Heart right ventricle (tissue), 16 donors: ENCODE data around the gene SAP30BP. TPM values are rescaled to one million over a fixed set of nuclear protein-coding genes. Genes with fewer than 3 reads are reported as not detected.

ENCODE experiments used
- ATAC-seq, 8 donors: fragments of 200-7000 bp; cut with Tn5 transposase; one replicate each; pipeline ENCODE4 v1.9.1; 2020; ENCODE audit warnings: mild to moderate bottlenecking in 8 of 8, moderate library complexity in 8 of 8, moderate number of reproducible peaks in 1 of 8
- DNase-seq, 2 donors: peaks; one replicate each; pipeline ENCODE4 v3.0.0-alpha.2; 2020
- H3K27ac ChIP-seq, 10 donors: fragments of 200-600 bp; sonication (generic) in 2 of 10; one replicate each; pipeline versions ENCODE4 v1.5.0 to v1.8.0; 2020 to 2022; ENCODE audit warnings: mild to moderate bottlenecking in 3 of 10
- H3K27me3 ChIP-seq, 7 donors: fragments of 200-600 bp; one replicate each; pipeline ENCODE4 v1.8.0; 2021 to 2022; ENCODE audit warnings: mild to moderate bottlenecking in 2 of 7
- H3K36me3 ChIP-seq, 9 donors: fragments of 200-600 bp; sonication (generic) in 1 of 9; one replicate each; pipeline versions ENCODE4 v1.5.0 to v1.8.0; 2020 to 2022; ENCODE audit warnings: mild to moderate bottlenecking in 2 of 9
- H3K4me1 ChIP-seq, 9 donors: fragments of 200-600 bp; sonication (generic) in 1 of 9; one replicate each; pipeline versions ENCODE4 v1.5.0 to v1.8.0; 2020 to 2022; ENCODE audit warnings: mild to moderate bottlenecking in 4 of 9
- H3K4me3 ChIP-seq, 10 donors: fragments of 200-600 bp; sonication (generic) in 2 of 10; one replicate each; pipeline versions ENCODE4 v1.5.0 to v1.8.0; 2020 to 2022; ENCODE audit warnings: mild to moderate bottlenecking in 7 of 10, moderate library complexity in 2 of 10
- H3K9me3 ChIP-seq, 11 donors: fragments of 200-600 bp in 10 of 11; sonication (generic) in 2 of 11; one replicate each; pipeline versions ENCODE4 v1.5.0 to v1.8.0; 2013 to 2022; ENCODE audit warnings: mild to moderate bottlenecking in 2 of 11, control low read depth in 1 of 11, moderate library complexity in 1 of 11
- CTCF ChIP-seq, 9 donors: fragments of 200-600 bp; sonication (generic) in 2 of 9; IDR thresholded peaks; one replicate each; pipeline versions ENCODE4 v1.5.0 to v1.8.0; 2021 to 2022; ENCODE audit warnings: antibody characterized with exemption in 9 of 9, mild to moderate bottlenecking in 5 of 9, moderate library complexity in 1 of 9
- WGBS, 2 donors: extraction: QIAGEN DNeasy Blood & Tissue Kit; methylation state at CpG; one replicate each; pipeline ENCODE4 v1.1.7; 2013; ENCODE audit warnings: inconsistent platforms in 1 of 2; 5-methylcytosine and 5-hydroxymethylcytosine counted together
- intact Hi-C, 10 donors: fragments of 100-400 bp; cut with DNase I; formaldehyde crosslinking; loops; one replicate each; pipeline versions ENCODE4 v1.11.1 to v1.14.2; 2022
- polyA plus RNA-seq, 2 donors: library from polyadenylated mRNA; stranded (reverse); fragments of 200-250 nt; gene quantifications; one replicate each; pipeline ENCODE4 v1.2.3, GENCODE V29; 2013
- total RNA-seq, 10 donors: library from RNA; stranded (reverse); fragmentation: NEBNext Ultra II Directional in 3 of 10; extraction: Animal tissue kit (Norgen Biotek cat#: 25700) in 3 of 10; gene quantifications; one replicate each; pipeline versions ENCODE4 v1.2.1 to v1.2.4, GENCODE V29; 2021 to 2023
- donor health status: Arrhythmogenic right ventricular cardiomyopathy.
- donor health status: ischemic (EF 13 %, LVEDD 7.1; RV severe dilation, severe dysfunction).
- donor health status: healthy with polysubstance abuse.
- donor health status: DM: no; HTN: yes; CAD: no.
- donor health status: DM: no; HTN: no; CAD: no.
- donor health status: ischemic (EF 25% LVEDD 6.9; RV normal size, moderate dysfunction).
- donor health status: ischemic (EF 25% LVEDD 5.7; RV mildly dilated, moderate dysfunction).
- donor health status: healthy.
- donor health status: DM: yes; HTN: yes; CAD: no.
- donor health status: Ischemic cardiomyopathy.
- donor health status: ischemic (EF 35%, LVEDD 5.7; RV mildly dilated, moderate dysfunction).
- donor health status: nonischemic (EF 11% LVEDD 7.7; RV severe dilation, severe dysfunction).
- donor health status: DM: yes; HTN: yes; CAD: no.
- donor health status: PGD.
- donor health status: ischemic (EF 29% LVEDD 5.4; RV normal size, mild dysfunction).
- donor health status: nonischemic (EF 23%, LVEDD 6.1; RV moderate dilation, normal function).

SAP30BP gene
- total and polyA plus RNA-seq, 12 donors = 41.7 to 115 (median 56.0) TPM

- H3K4me3 ChIP-seq = peak overlapping the region in 5 of 10 donors; percentile 62 to 98 (median 82)
- H3K36me3 ChIP-seq = peaks cover 0 to 66% (median 44%) of the 10 kb centered on the region in 9 donors
- 73 to 74% methylated on average over 4 of the region's 4 CpGs for WGBS, 2 donors
- no peak for DNase-seq
- ATAC-seq = no peak
- peaks cover 12 to 36% (median 24%) of the 10 kb centered on the region in 9 donors for H3K4me1 ChIP-seq
- no peaks in the 10 kb centered on the region for H3K9me3 ChIP-seq
- H3K27ac ChIP-seq = no peak overlapping the region
- intact Hi-C loops = no loop called here
- TF ChIP-seq CTCF (IDR thresholded peaks at IDR 0.05) = no peak
- no peaks in the 10 kb centered on the region for H3K27me3 ChIP-seq
Observed at GRCh38 chr17:75668489-75668888, 1.4 kb downstream of the SAP30BP start.

- WGBS, 2 donors = 76% methylated on average over 5 of the region's 5 CpGs
- Histone ChIP-seq H3K27ac (no peak overlapping the region), H3K4me1 (peaks cover 11 to 43% (median 34%) of the 10 kb centered on the region in 9 donors), H3K9me3 (no peaks in the 10 kb centered on the region), H3K27me3 (no peaks in the 10 kb centered on the region), H3K4me3 (no peak overlapping the region), H3K36me3 (peaks cover 0 to 72% (median 50%) of the 10 kb centered on the region in 9 donors)
- ATAC-seq = no peak
- no peak for TF ChIP-seq CTCF (IDR thresholded peaks at IDR 0.05)
- no peak for DNase-seq
- intact Hi-C loops = no loop called here
Observed at GRCh38 chr17:75670868-75671267, 3.7 kb downstream of the SAP30BP start.

GRCh38 chr17:75672011-75672410 lies 4.9 kb downstream of the SAP30BP start:
- peaks cover 0 to 82% (median 50%) of the 10 kb centered on the region in 9 donors for H3K36me3 ChIP-seq
- H3K4me1 ChIP-seq = peaks cover 5 to 36% (median 25%) of the 10 kb centered on the region in 9 donors
- ATAC-seq = no peak
- no peak overlapping the region for H3K4me3 ChIP-seq
- 95 to 96% methylated on average over 5 of the region's 5 CpGs for WGBS, 2 donors
- H3K9me3 ChIP-seq = no peaks in the 10 kb centered on the region
- no peak for DNase-seq
- TF ChIP-seq CTCF (IDR thresholded peaks at IDR 0.05) = no peak
- H3K27ac ChIP-seq = no peak overlapping the region
- intact Hi-C loops = no loop called here
- no peaks in the 10 kb centered on the region for H3K27me3 ChIP-seq

- Histone ChIP-seq H3K27ac (no peak overlapping the region), H3K4me3 (no peak overlapping the region), H3K9me3 (no peaks in the 10 kb centered on the region), H3K27me3 (no peaks in the 10 kb centered on the region), H3K4me1 (peaks cover 0 to 31% (median 16%) of the 10 kb centered on the region in 9 donors), H3K36me3 (peaks cover 0 to 92% (median 50%) of the 10 kb centered on the region in 9 donors)
- ATAC-seq = no peak
- intact Hi-C loops = no loop called here
- DNase-seq = no peak
- no peak for TF ChIP-seq CTCF (IDR thresholded peaks at IDR 0.05)
- WGBS, 2 donors = 82 to 87% methylated on average over 4 of the region's 4 CpGs
Observed at GRCh38 chr17:75673487-75673886, 6.3 kb downstream of the SAP30BP start.
